ENCODE data around the gene TDG. TPM values are rescaled to one million over a fixed set of nuclear protein-coding genes. Genes with fewer than 3 reads are reported as not detected.

The TDG gene
- total and polyA plus RNA-seq, 10 of the 15 experiments (the other 5 are each of a cell fraction or from before 2014, with no cell fraction given) = 29.7 to 68.8 (median 51.2) TPM

DNA sequence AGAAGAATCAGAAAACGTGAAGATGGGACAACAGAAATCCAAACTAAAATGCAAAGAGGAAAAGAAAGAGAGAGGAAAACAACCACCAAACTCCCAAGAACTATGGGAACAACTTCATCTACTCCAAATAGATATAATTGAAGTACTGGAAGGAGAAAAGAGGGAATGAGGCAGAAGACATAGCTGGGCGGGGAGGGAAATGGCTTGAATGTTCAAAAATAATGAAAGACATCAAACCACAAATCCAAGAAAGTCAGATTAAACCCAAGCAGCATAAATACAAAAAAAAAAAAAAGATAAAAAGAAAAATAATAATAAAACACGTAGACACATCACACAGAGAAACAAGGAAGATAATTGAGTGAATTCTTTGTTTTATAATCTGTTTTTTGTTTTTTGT lies 47.8 kb upstream of the TDG start:
- in situ Hi-C loops (cut with MboI) = no loop called here
- H4K20me1 ChIP-seq (ENCODE audit: control insufficient read depth, insufficient read depth) = no peaks in the 10 kb centered on the region
- H3K9ac ChIP-seq (ENCODE audit: control insufficient read depth, insufficient read depth, low read length) = no peak overlapping the region
- FAIRE-seq = no peak
- H3K27ac ChIP-seq (ENCODE audit: control insufficient read depth, insufficient read depth) = no peak overlapping the region
- RAD21 ChIA-PET (ENCODE audit: unreplicated experiment) = interaction anchor here (2.6 kb wide), 1 partner anchor 12 kb away, joined by 6 read pairs; the partner anchor contains the start of gene HSP90B1
- no peak for TF ChIP-seq TCF7 (IDR thresholded peaks at IDR 0.05; ENCODE audit: borderline replicate concordance)
- TF ChIP-seq SMC3 (IDR thresholded peaks at IDR 0.05; ENCODE audit: borderline replicate concordance, low read length) = no peak
- TF ChIP-seq, protein P1, sequence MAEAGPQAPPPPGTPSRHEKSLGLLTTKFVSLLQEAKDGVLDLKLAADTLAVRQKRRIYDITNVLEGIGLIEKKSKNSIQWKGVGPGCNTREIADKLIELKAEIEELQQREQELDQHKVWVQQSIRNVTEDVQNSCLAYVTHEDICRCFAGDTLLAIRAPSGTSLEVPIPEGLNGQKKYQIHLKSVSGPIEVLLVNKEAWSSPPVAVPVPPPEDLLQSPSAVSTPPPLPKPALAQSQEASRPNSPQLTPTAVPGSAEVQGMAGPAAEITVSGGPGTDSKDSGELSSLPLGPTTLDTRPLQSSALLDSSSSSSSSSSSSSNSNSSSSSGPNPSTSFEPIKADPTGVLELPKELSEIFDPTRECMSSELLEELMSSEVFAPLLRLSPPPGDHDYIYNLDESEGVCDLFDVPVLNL (IDR thresholded peaks at IDR 0.05; ENCODE audit: low read depth, low read length) = no peak
- TF ChIP-seq SP1 (IDR thresholded peaks at IDR 0.05; ENCODE audit: low read depth, low read length) = no peak
- TF ChIP-seq WRNIP1 (IDR thresholded peaks at IDR 0.05; ENCODE audit: borderline replicate concordance, low read depth, low read length) = no peak
- no peak for TF ChIP-seq EZH2 (IDR thresholded peaks at IDR 0.05; ENCODE audit: borderline replicate concordance, control insufficient read depth, low read depth, low read length)
- no peak for TF ChIP-seq ZNF622 (IDR thresholded peaks at IDR 0.05)
- TF ChIP-seq, protein P2, sequence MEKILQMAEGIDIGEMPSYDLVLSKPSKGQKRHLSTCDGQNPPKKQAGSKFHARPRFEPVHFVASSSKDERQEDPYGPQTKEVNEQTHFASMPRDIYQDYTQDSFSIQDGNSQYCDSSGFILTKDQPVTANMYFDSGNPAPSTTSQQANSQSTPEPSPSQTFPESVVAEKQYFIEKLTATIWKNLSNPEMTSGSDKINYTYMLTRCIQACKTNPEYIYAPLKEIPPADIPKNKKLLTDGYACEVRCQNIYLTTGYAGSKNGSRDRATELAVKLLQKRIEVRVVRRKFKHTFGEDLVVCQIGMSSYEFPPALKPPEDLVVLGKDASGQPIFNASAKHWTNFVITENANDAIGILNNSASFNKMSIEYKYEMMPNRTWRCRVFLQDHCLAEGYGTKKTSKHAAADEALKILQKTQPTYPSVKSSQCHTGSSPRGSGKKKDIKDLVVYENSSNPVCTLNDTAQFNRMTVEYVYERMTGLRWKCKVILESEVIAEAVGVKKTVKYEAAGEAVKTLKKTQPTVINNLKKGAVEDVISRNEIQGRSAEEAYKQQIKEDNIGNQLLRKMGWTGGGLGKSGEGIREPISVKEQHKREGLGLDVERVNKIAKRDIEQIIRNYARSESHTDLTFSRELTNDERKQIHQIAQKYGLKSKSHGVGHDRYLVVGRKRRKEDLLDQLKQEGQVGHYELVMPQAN (conservative IDR thresholded peaks at IDR 0.05) = no peak
- no peak for TF ChIP-seq RAD51 (IDR thresholded peaks at IDR 0.05)
- no peak for TF ChIP-seq ZNF384 (IDR thresholded peaks at IDR 0.05; ENCODE audit: borderline replicate concordance, low read depth, low read length)
- no peak for TF ChIP-seq SREBF2 (IDR thresholded peaks at IDR 0.05; ENCODE audit: low read length)
- no peak overlapping the region for H3K4me3 ChIP-seq
- no peak overlapping the region for H2AFZ ChIP-seq (ENCODE audit: control insufficient read depth, low read depth, low read length)
- intact Hi-C loops (cut with micrococcal nuclease; ENCODE audit: unreplicated experiment) = no loop called here
- POLR2A ChIA-PET = no interaction called here
- DNase-seq (ENCODE audit: low read depth, low spot score) = no peak
- no peak overlapping the region for H3K4me2 ChIP-seq (ENCODE audit: control insufficient read depth, insufficient read depth)
- no peaks in the 10 kb centered on the region for H3K79me2 ChIP-seq (ENCODE audit: control insufficient read depth, insufficient read depth, low read length)
- no TSS peak for BruUV-seq (replicated peaks)
- no peaks in the 10 kb centered on the region for H3K36me3 ChIP-seq (ENCODE audit: control insufficient read depth in 2 of 2, insufficient read depth in 2 of 2, low read length in 1 of 2)
- H3K9me3 ChIP-seq (replicated peaks; ENCODE audit: control insufficient read depth, insufficient read depth, low read length) = no peaks in the 10 kb centered on the region
- no peaks in the 10 kb centered on the region for H3K27me3 ChIP-seq (replicated peaks in 1 of 2; ENCODE audit: control insufficient read depth in 2 of 2, insufficient read depth in 2 of 2, low read length in 1 of 2)
- H3K4me1 ChIP-seq (ENCODE audit: control insufficient read depth, insufficient read depth, low read length) = no peaks in the 10 kb centered on the region
- SMC1A ChIA-PET (ENCODE audit: uncharacterized antibody, unreplicated experiment) = interaction anchor here (1.1 to 2.2 kb wide), 2 partner anchors 10 to 15 kb away, joined by 3 to 9 read pairs; no protein-coding TSS in a partner anchor
- no peak for ATAC-seq
- CTCF ChIA-PET = interaction anchor here (0.9 to 2.0 kb wide), 4 partner anchors 9 to 129 kb away, joined by 3 to 5 read pairs (median 4); no protein-coding TSS in a partner anchor
- WGBS (ENCODE audit: insufficient coverage, insufficient replicate concordance, low lambda C conversion rate, missing lambda C conversion rate) = 97% methylated on average over 2 of the region's 3 CpGs

Measured in GM12878 (cell line).